ENCODE measurements around the gene TPD52L1.

GRCh38 chr6:125245109-125245508 lies 91.5 kb downstream of the TPD52L1 start:
- no peak for TF ChIP-seq CTCF (IDR thresholded peaks at IDR 0.05)
- TF ChIP-seq POLR2A (IDR thresholded peaks at IDR 0.05): no peak
- TF ChIP-seq EP300 (IDR thresholded peaks at IDR 0.05): no peak
- TF ChIP-seq POLR2AphosphoS5 (IDR thresholded peaks at IDR 0.05): no peak
